ENCODE results near the gene RNF214. TPM values are rescaled to one million over a fixed set of nuclear protein-coding genes. Genes with fewer than 3 reads are reported as not detected.

RNF214 gene
- total and polyA plus RNA-seq, 11 donors = 8.0 to 31.9 (median 19.5) TPM

- peak overlapping the region; percentile 59 to 98 (median 88) for H3K27ac ChIP-seq
- H3K9me3 ChIP-seq = no peaks in the 10 kb centered on the region
- DNase-seq (peak; percentile 77 to 87 (median 83)), ATAC-seq (peak; percentile 77 to 83 (median 82))
- TF ChIP-seq POLR2A (IDR thresholded peaks at IDR 0.05) (no peak), CTCF (IDR thresholded peaks at IDR 0.05) (no peak)
- H3K36me3 ChIP-seq = peaks cover 0 to 96% (median 71%) of the 10 kb centered on the region in 9 donors
- peaks cover 12 to 69% (median 49%) of the 10 kb centered on the region in 12 donors for H3K4me1 ChIP-seq
- no peak overlapping the region for H3K4me3 ChIP-seq
- intact Hi-C loops (cut with DNase I) = loop anchor here in 8 of 10 donors (2.0 to 10.0 kb wide), 13 partner anchors 22 to 433 kb away; partner anchors contain the start of genes APOA5 (in 3 of the 8), SIDT2 (in 2 of the 8), ZPR1 (in 2 of the 8) and PAFAH1B2 (in 1 of the 8)
- WGBS, 4 donors = 20 to 38% (median 28%) methylated on average over 8 to 9 of the region's 9 CpGs
- H3K27me3 ChIP-seq = no peaks in the 10 kb centered on the region
Measured at GRCh38 chr11:117220568-117220967, 11.9 kb upstream of the RNF214 start.

- intact Hi-C loops (cut with DNase I) = loop anchor here in 8 of 10 donors (2.0 to 10.0 kb wide), 13 partner anchors 22 to 434 kb away; partner anchors contain the start of genes APOA5 (in 3 of the 8), SIDT2 (in 2 of the 8), ZPR1 (in 2 of the 8) and PAFAH1B2 (in 1 of the 8)
- TF ChIP-seq POLR2A (IDR thresholded peaks at IDR 0.05) = no peak
- no peak for TF ChIP-seq CTCF (IDR thresholded peaks at IDR 0.05)
- Histone ChIP-seq H3K9me3 (no peaks in the 10 kb centered on the region), H3K36me3 (peaks cover 0 to 94% (median 70%) of the 10 kb centered on the region in 9 donors), H3K27ac (peak overlapping the region; percentile 59 to 98 (median 88)), H3K27me3 (no peaks in the 10 kb centered on the region), H3K4me3 (peak overlapping the region in 1 of 12 donors; percentile 11), H3K4me1 (peaks cover 12 to 71% (median 50%) of the 10 kb centered on the region in 12 donors)
- DNase-seq (peak in 4 of 5 donors; percentile 57 to 78 (median 60)), ATAC-seq (peak; percentile 54 to 75 (median 63))
- 36 to 43% (median 37%) methylated on average over 7 of the region's 7 CpGs for WGBS, 4 donors
Measured at GRCh38 chr11:117220999-117221774, 11.3 kb upstream of the RNF214 start.

- H3K27ac ChIP-seq = peak overlapping the region; percentile 59 to 98 (median 88)
- peaks cover 12 to 66% (median 49%) of the 10 kb centered on the region in 12 donors for H3K4me1 ChIP-seq
- ATAC-seq (peak; percentile 32 to 56 (median 44)), DNase-seq (peak in 3 of 5 donors; percentile 54 to 76 (median 63))
- intact Hi-C loops (cut with DNase I) = loop anchor here in 8 of 10 donors (2.0 to 10.0 kb wide), 13 partner anchors 23 to 435 kb away; partner anchors contain the start of genes APOA5 (in 3 of the 8), SIDT2 (in 2 of the 8), ZPR1 (in 2 of the 8) and PAFAH1B2 (in 1 of the 8)
- WGBS, 4 donors = 33 to 44% (median 36%) methylated on average over 7 of the region's 7 CpGs
- no peaks in the 10 kb centered on the region for H3K9me3 ChIP-seq
- H3K27me3 ChIP-seq = no peaks in the 10 kb centered on the region
- H3K36me3 ChIP-seq = peaks cover 0 to 91% (median 69%) of the 10 kb centered on the region in 9 donors
- TF ChIP-seq CTCF (IDR thresholded peaks at IDR 0.05) (peak in 2 of 12 donors; percentile 18 to 23), POLR2A (IDR thresholded peaks at IDR 0.05) (no peak)
- H3K4me3 ChIP-seq = peak overlapping the region in 1 of 12 donors; percentile 19
Measured at GRCh38 chr11:117221775-117222517, 10.5 kb upstream of the RNF214 start.
